Tongue (tissue), 2 donors: Measurements from ENCODE around the gene TMEM178A. TPM values are rescaled to one million over a fixed set of nuclear protein-coding genes. Genes with fewer than 3 reads are reported as not detected.
"Not testable (repeated sequence)": the region's sequence is repeated elsewhere in the genome, so short reads cannot be mapped to it uniquely, and the experiment has no call there.

Experiments
- DNase-seq: peaks from one replicate; pipeline ENCODE4 v3.0.0-alpha.2; 2015
- total RNA-seq: library from RNA; depleted of rRNA; stranded (reverse); fragments of >200 nt; gene quantifications from one replicate; pipeline ENCODE4 v1.2.3, GENCODE V29; 2014

Gene TMEM178A
- total RNA-seq, 1 donor from 2014 or later = 4.9 TPM

DNA sequence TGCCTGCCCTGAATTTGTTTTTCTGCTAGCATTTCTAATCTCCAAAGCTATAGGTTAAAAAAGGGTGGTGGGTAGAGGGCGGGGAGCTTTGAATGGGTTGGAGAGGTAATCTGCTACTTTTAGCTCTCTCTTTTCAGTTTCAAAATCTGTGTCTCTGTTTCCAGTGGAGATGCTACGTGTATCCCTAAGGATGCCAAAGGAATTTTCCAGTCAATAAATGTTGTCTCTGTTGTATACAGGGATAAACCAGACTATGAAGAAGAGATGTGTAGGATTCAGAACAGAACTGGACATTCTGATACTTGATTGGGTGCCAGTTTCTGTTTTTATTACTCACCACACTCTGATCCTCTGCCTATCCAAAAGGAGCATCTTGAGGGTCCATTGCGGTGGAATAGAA lies 50.1 kb downstream of the TMEM178A start:
- DNase-seq = no peak

DNA sequence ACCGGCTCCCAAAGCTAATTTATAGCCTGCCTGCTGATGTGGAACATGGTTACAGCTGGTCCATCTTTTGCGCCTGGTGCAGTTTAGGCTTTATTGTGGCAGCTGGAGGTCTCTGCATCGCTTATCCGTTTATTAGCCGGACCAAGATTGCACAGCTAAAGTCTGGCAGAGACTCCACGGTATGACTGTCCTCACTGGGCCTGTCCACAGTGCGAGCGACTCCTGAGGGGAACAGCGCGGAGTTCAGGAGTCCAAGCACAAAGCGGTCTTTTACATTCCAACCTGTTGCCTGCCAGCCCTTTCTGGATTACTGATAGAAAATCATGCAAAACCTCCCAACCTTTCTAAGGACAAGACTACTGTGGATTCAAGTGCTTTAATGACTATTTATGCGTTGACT lies 51.4 kb downstream of the TMEM178A start:
- no peak for DNase-seq

DNA sequence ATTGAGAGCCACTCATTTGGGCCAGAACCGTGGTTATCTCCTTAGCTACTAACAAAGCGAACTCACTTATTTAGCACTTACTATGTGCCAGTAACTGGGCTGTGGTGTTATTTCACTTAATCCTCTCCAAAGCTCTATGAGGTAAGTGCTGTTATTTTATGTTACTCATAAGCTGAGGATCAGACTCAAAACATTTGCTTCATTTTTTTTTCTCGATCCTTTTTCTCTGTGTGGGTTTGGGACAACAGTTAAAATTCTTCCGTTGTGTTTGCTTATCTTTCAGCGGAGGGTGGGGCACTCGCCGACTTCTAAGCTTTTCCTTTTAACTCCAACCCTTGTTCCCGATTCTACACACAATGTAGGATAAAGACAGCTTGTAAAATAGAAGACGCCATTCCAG lies 52.8 kb downstream of the TMEM178A start:
- DNase-seq = no peak

DNA sequence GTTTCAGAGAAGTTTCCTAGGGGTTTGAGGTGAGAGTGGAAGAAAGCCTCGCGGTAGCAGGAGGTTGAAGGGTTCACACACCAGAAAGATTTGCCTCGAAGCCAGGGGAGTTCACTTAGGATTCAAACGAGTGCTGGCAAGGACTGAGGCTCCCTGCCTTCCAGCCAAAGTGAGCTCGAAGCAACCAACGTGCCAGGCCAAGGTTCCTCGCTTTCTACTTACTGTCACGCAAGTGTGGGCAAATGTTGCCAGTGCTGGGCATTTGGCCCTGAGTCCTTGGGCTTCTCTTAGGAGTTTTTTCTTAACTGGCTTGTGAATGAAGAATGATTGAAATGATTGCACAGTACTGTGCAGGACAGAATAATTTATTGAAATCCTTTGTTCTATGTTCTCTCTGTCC lies 53.6 kb downstream of the TMEM178A start:
- DNase-seq = no peak

DNA sequence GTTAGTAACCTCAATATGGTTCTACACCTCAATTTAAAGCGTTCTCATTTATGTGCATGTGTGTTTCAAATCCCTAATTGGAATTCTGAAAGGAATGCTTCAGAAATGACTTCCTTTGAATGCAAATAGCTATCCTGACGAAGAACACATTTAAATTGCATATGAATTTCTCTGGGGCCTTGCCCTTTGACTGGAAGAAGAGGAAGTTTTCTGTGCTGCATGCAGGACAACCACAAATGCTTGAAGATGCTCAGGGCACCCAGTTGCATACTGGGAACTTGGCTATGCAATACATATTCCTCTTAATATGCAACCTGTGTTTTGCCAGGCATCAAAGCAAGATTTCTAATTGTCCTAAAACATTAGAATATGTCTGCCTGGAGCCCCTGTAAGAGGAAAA lies 55.3 kb downstream of the TMEM178A start:
- no peak for DNase-seq

DNA sequence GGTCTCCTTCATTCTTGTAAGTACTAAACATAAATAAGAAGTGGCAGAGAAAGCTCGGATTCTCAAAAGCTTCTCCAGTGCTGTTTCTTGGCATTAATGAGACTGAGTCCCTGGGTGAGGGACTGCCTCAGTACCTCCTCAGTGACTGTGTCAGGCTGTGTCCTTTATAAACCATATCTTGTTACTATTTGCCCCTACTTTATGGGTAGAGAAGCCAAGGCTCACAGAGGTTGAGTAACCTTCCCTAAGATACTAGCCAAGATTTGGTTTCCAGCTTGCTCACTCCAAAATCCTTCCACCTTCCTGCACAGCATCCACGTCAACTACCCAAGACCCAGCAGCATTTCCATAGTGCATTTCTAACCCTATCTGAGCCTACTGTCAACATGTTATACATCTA lies 57.8 kb downstream of the TMEM178A start:
- DNase-seq = no peak

DNA sequence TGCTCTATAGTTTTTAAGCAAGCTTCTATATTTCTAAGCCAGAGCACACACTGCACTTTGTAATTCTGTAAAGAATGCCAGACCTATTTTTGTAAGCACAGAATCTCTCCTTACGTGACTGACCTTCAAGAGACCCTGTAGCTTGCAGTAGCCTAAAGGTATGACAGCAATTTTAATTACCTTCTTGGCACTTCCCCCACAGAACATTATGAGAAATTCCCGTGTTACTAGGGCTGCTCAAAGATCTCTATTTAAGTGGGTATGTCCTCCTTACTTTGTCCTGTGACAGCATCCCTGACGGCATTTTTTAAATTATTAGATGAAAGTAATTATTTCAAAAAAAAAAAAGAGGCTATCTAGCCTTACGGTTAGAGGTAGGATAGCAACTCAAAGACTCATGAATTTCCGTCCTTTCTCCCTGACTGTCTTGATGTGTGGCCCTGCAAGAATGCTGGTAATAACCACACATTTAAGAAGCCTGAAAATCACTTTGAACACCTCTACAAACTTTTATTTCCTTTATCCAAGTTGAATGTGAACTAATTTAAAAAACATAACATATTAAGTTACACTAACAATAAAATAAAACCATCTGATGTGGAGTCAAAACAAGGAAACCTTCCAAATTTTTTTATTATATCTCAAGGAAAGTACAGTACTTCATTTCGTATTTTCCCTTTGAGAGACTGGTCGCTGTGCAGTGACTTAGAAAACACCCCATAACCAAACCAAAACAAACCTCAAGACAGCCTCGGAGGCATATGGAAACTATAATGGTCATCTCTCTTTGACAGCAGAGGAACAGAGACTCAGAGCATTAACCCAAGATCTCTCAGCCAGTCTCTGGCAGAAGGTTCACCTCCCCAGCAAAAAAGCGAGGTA lies 58.5 kb downstream of the TMEM178A start:
- DNase-seq = peak; percentile 28

DNA sequence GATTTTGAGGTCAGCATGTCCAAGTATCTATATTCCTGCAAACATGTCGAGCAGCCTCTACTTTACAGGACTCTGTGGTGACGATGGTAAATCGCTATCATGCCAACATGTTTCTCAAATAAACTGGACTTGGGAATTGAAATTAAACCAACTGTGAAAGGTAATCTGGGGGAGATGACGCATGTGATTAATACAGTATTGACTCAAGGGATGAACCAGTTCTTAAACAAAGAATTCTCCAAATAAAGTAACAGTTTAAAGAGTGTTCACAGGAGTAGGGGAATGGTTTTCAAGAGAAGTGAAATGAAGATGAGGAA lies 59.1 kb downstream of the TMEM178A start:
- no peak for DNase-seq

DNA sequence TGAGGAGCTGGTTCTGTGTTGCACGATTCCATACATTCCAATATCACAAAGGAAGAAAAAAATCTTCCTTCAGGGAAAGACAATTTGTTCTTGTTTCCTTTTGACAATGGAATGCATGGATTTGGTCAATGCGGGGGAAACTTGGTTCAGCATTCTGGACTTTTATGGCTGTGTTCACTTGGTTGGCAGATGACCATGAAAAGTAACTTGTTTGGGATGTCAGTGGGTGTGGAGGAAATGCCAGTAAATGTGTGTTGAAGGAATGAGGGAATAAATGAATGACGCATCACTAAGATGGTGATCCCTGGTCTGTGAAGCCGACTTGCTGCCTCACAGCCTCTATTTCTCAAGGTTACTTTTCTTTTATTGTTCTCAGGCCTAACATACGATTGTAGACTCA lies 59.7 kb downstream of the TMEM178A start:
- no peak for DNase-seq

DNA sequence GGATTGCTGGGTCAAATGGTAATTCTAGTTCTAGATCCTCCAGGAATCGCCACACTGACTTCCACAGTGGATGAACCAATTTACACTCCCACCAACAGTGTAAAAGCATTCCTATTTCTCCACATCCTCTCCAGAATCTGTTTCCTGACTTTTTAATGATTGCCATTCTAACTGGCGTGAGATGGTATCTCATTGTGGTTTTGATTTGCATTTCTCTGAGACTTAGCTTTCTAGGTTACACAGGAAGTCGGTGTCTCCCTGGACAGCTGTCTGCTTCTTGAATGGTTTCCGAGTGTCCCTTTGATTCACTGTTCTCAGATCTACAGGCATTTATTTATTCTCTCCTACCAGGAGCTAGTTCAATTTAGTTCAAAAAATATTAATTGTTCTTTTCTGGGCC lies 62.4 kb downstream of the TMEM178A start:
- DNase-seq = not testable (repeated sequence)

DNA sequence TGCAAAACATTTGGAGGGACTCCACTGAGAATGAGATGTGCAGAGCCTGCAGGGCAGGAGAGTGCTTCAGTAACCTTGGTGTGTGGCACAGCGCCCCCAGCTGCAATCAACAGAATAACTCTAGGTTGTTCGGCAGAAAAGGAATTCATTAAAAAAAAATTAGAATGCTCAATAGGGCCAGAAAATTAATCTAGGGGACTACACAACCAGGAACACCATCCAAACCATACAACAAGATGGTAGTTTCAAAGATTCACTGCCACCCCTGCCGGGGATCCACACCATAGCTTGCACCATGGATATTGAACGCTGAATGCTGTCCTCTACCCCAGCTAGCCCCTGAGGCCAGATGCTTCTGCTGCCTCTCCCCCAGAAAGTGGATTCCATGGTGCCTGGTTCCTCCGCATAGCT lies 63.2 kb downstream of the TMEM178A start:
- DNase-seq = no peak

DNA sequence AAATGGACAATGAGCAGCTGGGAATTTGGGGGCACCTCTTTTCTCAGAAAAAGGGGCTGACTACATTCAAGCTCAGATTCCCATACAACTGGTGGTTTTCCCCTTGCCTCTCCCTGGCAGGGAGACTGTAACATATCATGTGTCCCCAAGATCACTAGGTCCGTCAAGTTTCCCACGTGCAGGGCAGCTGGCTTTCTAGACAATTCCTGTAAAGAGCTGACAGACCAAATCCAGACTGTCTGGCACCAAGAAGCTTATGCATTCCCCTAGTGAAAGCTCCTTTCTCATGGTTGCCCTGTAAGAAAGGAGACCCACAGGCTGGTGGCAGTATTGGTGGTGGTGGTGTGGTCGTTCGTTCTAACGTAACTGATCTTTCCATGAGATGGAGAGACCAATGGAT lies 64.6 kb downstream of the TMEM178A start:
- DNase-seq = peak; percentile 52

DNA sequence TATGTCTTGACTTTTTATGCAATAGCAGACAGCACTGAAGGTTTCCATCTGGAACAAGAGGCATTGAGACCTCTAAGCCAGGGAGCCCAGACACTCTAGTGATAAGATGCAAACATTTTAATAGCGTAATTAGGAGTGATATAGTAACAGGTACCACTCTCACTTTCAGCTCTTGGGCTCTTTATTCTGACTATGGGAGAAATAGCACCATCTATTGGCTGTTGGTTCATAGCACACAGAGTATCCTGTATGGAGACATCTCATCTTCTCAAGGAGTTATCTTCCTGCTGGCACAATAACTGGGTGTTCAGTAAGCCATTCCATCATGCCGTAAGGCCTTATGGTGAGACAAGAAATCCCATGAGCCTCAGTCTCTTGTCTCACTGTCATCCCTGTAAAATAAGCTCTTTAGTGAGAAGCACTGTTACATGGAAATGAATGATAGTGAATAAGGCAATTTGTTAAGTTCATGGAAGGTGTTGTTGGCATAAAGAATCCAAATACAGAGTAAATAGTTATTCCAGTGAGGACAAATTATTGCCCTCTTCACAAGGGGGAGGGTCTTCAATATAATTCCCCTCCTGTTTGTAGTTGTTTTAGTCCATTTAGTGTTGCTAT lies 65.1 kb downstream of the TMEM178A start:
- DNase-seq = no peak

DNA sequence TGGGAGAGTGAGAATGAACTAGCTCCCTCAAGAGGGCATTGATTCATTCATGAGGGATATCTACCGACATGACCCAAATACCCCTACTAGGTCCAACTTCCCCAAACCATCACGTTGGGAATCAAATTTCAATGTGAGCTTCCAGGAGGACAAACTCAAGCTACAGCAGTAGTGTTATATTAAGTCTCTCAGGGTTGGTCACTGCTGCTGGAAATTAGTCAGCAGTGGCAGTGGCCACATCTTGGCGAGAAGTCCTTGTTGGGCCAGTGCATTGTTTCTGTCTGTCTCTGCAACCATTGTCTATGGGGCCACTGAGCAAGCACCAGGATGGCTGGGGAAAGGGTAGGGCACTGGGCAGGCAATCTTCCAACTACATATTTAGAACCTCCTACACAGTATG lies 65.8 kb downstream of the TMEM178A start:
- no peak for DNase-seq

DNA sequence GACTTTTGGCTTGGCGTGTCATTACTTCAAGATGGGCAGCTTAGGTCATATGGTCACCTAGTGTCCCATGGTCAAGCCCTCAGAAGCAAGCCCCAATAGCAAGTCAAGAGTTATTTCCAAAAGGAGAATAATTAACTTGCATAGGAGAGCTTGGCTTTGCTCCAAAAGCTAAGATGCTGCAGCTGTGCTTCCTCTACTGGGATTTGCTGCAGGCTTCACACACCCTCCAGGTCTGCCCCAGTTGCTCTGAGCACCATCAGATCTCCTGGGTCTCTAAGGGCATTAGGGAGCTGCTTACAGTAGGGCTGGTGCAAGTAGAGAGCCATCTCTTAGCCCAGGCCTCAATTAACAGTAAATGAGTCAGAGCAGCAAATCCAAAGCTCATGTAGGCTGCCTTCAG lies 66.8 kb downstream of the TMEM178A start:
- peak; percentile 75 for DNase-seq

DNA sequence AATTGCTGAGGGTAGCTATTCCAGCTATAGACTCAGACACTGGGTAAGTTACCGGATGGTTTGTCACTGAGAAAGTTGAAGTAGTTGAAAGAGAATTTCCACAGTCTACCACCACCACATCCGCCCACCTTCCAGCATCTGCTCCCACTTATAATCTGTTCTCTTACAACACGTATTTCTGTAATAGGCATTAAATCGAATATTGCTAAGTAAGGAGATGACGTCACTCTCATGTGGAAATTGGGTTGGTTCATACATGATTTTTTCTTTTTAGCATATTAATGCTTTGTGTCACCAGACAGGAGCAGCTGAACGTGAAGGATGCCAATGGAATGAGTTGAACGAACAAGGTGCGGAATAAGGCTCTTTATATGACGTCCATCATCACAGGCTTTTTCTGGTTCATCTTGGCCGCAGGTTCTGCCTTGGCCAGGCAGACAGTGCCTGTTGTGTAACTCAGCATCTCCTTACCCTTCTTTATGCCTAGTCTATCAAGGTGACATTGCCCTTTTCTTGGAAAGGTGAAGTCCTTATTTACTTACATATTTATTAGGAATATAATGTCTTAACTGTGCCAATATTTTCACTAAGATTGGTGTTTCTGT lies 67.5 kb downstream of the TMEM178A start:
- no peak for DNase-seq

DNA sequence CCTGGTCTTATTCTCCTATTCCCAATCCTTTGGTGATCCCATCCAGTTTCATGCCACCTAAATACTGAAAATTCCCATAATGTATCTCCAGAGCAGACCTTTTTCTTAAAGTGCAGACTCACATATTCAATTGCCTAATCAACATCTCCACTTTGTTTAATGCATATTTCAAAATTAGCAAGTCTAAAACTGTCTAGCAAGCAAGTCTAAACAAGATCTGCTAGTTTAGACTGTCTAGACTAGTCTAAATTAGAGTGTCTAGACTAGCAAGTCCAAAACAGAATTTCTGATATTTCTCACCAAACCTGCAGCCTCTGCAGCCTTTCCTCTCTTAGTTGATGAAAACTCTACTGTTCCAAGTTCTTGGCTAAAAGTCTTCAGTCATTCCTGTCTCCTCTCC lies 68.7 kb downstream of the TMEM178A start:
- DNase-seq = no peak

DNA sequence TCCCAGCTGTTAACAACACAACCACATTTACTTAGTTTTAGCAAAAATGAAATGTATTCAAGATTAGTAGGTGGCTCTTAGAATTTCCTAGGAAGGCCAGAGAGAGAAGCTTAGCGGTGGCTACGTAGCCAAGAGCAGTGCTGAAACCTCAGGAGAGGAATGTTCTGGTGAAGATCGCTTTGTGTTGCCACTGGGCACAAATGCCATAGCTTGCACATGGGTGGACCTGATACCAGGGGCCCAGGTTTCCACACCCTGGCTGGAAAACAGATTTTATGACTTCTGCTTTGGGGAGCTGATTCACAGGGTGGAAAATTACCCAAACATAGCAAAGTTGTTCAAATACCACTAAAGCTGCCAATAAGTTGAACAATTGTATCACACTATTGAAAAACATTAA lies 69.9 kb downstream of the TMEM178A start:
- DNase-seq = no peak

DNA sequence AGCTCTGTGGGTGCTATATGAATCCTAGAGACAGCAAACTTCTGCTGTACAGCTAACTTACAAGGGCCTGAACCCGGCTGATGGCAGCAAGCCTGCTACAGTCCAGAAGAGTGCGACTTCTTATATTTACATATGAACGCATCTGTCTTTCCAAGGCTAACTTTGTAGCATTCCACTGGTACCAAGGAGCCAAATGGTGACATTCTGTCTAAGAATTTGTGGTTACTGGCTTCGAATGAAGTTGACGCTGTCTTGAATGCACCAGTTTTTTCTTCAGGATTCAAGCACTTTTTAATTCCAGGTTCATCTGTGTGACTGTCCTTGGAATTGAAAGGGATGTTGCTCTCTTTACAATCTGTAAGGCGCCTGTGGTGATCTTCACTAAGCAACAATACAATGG lies 70.9 kb downstream of the TMEM178A start:
- no peak for DNase-seq

DNA sequence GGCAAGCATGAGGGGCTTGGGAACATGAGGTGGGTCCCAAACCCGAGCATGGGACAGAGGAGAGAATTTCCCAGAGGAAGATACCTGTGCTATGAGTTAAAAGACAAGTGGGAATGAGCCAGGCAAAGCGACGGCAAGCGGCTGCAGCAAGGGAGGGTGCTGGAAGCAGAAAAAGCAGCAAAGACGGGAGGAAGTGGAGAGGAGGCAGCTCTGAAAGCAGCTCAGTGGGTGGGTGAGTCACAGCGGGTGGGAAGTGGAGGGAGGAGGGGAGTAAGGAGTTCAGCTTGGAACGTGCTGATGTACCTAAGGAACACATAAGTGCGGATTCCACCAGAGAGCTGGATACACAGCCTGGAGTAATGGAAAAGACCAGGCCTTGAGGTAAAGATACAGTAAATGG lies 71.9 kb downstream of the TMEM178A start:
- no peak for DNase-seq

DNA sequence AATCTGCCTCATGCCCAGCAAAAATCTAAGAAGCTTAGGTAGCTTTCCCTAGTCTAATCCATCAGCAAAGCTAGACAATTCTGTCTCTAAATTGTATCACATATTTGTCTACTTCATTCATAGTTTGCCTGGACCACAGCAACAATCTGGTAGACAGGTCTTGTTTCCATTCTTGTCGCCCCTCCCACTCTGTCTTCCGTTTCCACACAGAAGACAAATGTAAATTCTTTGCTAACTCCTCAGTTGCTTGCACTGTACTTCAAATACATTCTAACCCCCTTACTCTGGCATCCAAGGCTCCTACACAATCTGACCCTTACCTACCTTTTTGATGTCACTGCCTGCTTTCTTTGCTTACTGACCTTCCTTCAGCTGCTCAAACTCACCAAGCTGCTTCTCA lies 73.2 kb downstream of the TMEM178A start:
- DNase-seq = no peak

DNA sequence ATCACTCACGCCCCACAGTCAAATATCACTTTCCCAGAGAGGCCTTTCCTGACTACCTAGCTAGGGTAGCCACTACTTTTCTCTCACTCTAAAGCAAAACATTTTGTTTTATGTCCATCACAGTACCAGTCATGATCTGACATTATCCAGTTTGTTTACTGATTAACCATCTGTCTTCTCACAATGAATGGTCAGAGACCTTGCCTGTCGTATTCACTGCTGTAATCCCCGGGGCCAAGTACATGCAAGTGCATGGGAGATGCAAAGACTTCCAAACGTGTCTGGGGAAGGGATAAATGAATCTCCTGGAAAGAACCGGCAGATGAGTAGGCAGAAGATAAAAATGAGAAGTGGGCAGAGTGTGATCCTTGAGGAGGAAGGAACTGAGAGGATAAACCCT lies 73.7 kb downstream of the TMEM178A start:
- no peak for DNase-seq

DNA sequence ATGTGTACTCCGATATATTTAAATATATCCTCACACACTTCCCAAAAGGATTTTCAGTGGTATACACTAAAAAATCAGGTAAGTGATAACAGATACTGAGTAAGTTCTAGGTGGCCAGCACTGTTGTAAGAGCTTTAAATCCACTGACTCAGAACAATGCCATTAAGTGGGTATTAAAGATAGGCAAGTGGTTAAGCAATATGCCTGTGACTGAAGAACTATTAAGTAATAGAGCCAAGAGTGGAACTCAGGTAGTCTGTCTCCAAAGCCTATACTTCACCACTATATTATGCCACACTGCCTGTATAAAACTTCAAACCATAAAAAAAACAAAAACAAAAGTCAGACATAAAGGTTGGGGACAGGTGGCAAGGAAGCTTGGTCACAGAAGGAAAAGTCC lies 76.2 kb downstream of the TMEM178A start:
- DNase-seq = no peak

DNA sequence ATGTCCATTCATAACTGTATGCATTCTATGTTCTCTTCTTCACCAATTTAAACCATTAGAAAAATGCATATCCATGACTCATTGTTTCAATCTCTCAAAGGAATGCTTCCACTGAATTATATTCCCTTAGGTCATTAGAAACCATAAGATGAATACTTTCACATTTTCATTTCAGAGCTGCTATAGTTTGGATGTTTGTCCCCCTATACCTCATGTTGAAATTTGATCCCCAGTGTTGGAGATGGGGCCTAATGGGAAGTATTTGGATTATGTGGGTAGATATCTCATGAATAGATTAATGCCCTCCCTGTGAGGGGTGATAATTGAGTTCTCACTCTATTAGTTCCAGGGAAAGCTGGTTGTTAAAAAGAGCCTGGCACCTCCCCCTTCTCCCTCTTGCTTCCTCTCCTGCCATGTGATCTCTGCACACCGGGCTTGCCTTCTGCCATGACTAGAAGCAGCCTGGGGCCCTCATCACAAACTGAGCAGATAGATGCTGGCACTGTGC lies 77.6 kb downstream of the TMEM178A start:
- no peak for DNase-seq
